ENCODE measurements around the gene KLHL8. TPM values are rescaled to one million over a fixed set of nuclear protein-coding genes. Genes with fewer than 3 reads are reported as not detected.

The KLHL8 gene
- total RNA-seq, 1 donor from 2014 or later = 9.1 TPM

GRCh38 chr4:87116231-87116630, 104.2 kb downstream of the KLHL8 start:
- TF ChIP-seq CTCF (IDR thresholded peaks at IDR 0.05) (no peak), POLR2A (IDR thresholded peaks at IDR 0.05) (no peak), POLR2AphosphoS5 (IDR thresholded peaks at IDR 0.05; ENCODE audit: insufficient read depth in 1 of 2, low read depth in 1 of 2) (no peak)
- Histone ChIP-seq H3K4me1 (peaks cover 31% of the 10 kb centered on the region), H3K4me3 (no peak overlapping the region), H3K9me3 (no peaks in the 10 kb centered on the region), H3K27ac (no peak overlapping the region), H3K36me3 (peaks cover 0 to 51% of the 10 kb centered on the region in 2 donors), H3K27me3 (no peaks in the 10 kb centered on the region)
- no peak for DNase-seq (ENCODE audit: extremely low spot score in 2 of 2)
- intact Hi-C loops (cut with DNase I) = no loop called here

GRCh38 chr4:87114245-87115062, 106.0 kb downstream of the KLHL8 start:
- no peak for DNase-seq (ENCODE audit: extremely low spot score in 2 of 2)
- Histone ChIP-seq H3K27me3 (no peaks in the 10 kb centered on the region), H3K9me3 (no peaks in the 10 kb centered on the region), H3K36me3 (peaks cover 0 to 51% of the 10 kb centered on the region in 2 donors), H3K4me3 (no peak overlapping the region), H3K4me1 (peaks cover 22% of the 10 kb centered on the region), H3K27ac (no peak overlapping the region)
- TF ChIP-seq POLR2AphosphoS5 (IDR thresholded peaks at IDR 0.05; ENCODE audit: insufficient read depth in 1 of 2, low read depth in 1 of 2) (peak in 1 of 2 donors; percentile 14), POLR2A (IDR thresholded peaks at IDR 0.05) (no peak)
- intact Hi-C loops (cut with DNase I) = no loop called here

GRCh38 chr4:87112063-87112462, 108.4 kb downstream of the KLHL8 start:
- Histone ChIP-seq H3K9me3 (no peaks in the 10 kb centered on the region), H3K27ac (no peak overlapping the region), H3K4me1 (peaks cover 31% of the 10 kb centered on the region), H3K4me3 (no peak overlapping the region), H3K36me3 (peaks cover 0 to 40% of the 10 kb centered on the region in 2 donors), H3K27me3 (no peaks in the 10 kb centered on the region)
- no peak for DNase-seq (ENCODE audit: extremely low spot score in 2 of 2)
- TF ChIP-seq POLR2A (IDR thresholded peaks at IDR 0.05) = no peak
- no peak for TF ChIP-seq POLR2AphosphoS5 (IDR thresholded peaks at IDR 0.05; ENCODE audit: insufficient read depth in 1 of 2, low read depth in 1 of 2)
- TF ChIP-seq CTCF (IDR thresholded peaks at IDR 0.05) = no peak
- intact Hi-C loops (cut with DNase I) = no loop called here

Other genes starting within 250 kb of the KLHL8 start
- 23.8 TPM for gene HSD17B13, start 102.3 kb upstream of the KLHL8 start, total RNA-seq
- gene HSD17B11, start 170.6 kb upstream of the KLHL8 start, total RNA-seq = 94.5 TPM
- 20.6 TPM for gene NUDT9, start 202.0 kb upstream of the KLHL8 start, total RNA-seq